A549 (cell line): ENCODE results near the gene CFL1.

Experiments
- EP300 ChIP-seq, 2 experiments: fragments of >200 bp; sonication (Bioruptor Twin); formaldehyde crosslinking; IDR thresholded peaks; 2 replicates in 1 of 2; 3 replicates in 1 of 2; pipeline ENCODE4 v1.6.1; 2016 to 2017
- RAD21 ChIP-seq, 2 experiments: fragments of >200 bp in 1 of 2; sonication (Bioruptor Twin) in 1 of 2; formaldehyde crosslinking in 1 of 2; IDR thresholded peaks in 1 of 2; conservative IDR thresholded peaks in 1 of 2; 2 replicates in 1 of 2; 3 replicates in 1 of 2; pipeline ENCODE4 v1.6.1; 2012 to 2018; ENCODE audit warnings: inconsistent platforms in 1 of 2
- TF ChIP-seq, protein P1 (sequence below): fragments of >200 bp; sonication (Bioruptor Twin); formaldehyde crosslinking; IDR thresholded peaks from 3 replicates; pipeline ENCODE4 v1.5.1; 2016

DNA sequence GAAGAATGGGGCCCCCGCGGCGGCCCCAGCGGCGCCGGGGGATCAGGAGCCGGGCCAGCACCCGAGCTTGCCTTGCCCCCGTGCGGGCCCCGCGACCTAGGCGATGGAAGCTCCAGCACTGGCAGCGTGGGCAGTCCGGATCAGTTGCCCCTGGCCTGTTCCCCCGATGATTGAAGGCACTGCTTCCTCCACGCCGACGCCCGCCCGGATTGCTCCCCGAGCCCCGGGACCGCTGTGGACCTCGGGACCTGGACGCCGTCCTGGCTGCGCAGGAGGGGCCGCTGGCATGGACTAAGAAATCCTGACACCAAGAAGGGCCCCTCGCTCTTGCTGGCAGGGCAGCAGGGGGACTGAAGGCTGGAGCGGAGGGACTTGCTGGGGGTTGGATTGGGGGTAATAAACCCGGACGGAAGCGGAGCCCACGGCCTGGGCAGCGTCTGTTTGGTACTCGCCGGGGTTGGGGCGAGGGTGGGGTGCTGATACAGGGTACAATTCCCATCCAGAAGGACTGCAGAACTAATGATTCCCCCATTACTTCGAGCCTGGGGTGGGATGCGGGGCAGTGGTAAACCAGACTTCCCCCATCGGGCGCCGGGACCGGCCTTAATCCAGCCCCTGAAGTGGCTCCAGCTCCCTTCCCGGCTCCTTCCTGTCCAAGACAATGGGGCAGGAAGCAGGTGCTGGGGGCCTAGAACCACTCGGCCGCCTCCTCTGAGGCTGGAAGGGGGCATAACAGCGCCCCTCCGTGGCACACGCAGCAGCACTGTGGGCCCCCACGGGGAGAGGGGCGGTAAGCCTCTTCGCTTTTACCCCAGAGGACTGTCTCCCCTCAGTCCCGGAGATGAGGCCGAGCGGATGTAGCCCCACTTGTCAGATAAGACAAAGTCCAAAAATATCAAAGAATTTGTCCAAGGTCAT is 33.5 kb upstream of the CFL1 start:
- 0 out of 5 replicates have a peak, but pooled peaks of 1 of the 2 experiments have one; percentile 2 for TF ChIP-seq RAD21 (conservative IDR thresholded peaks at IDR 0.05 in 1 of 2, IDR thresholded peaks at IDR 0.05 in 1 of 2)
- TF ChIP-seq, protein P1, sequence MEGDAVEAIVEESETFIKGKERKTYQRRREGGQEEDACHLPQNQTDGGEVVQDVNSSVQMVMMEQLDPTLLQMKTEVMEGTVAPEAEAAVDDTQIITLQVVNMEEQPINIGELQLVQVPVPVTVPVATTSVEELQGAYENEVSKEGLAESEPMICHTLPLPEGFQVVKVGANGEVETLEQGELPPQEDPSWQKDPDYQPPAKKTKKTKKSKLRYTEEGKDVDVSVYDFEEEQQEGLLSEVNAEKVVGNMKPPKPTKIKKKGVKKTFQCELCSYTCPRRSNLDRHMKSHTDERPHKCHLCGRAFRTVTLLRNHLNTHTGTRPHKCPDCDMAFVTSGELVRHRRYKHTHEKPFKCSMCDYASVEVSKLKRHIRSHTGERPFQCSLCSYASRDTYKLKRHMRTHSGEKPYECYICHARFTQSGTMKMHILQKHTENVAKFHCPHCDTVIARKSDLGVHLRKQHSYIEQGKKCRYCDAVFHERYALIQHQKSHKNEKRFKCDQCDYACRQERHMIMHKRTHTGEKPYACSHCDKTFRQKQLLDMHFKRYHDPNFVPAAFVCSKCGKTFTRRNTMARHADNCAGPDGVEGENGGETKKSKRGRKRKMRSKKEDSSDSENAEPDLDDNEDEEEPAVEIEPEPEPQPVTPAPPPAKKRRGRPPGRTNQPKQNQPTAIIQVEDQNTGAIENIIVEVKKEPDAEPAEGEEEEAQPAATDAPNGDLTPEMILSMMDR, result peak; percentile 33; the same call in 2 of the 3 replicates
- TF ChIP-seq EP300 (IDR thresholded peaks at IDR 0.05), result no peak
